H1 (cell line): ENCODE results near the gene TMX2. TPM values are rescaled to one million over a fixed set of nuclear protein-coding genes. Genes with fewer than 3 reads are reported as not detected.
A peak's percentile ranks its signal among the peaks of the same experiment; 100 is the strongest.

ENCODE experiments used
- BCL11A ChIP-seq, 2 experiments: IDR thresholded peaks; one replicate each; pipeline ENCODE4 v1.6.1; 2011; ENCODE audit warnings: low read depth in 2 of 2, low read length in 2 of 2, mild to moderate bottlenecking in 2 of 2
- CHD1 ChIP-seq: IDR thresholded peaks from 2 replicates; pipeline ENCODE4 v1.6.1; 2012; ENCODE audit warnings: low read depth, low read length, improper control_type of control experiment
- CREB1 ChIP-seq: IDR thresholded peaks from 2 replicates; pipeline ENCODE4 v1.6.1; 2012; ENCODE audit warnings: inconsistent platforms
- EZH2 ChIP-seq: fragments of 200-600 bp; sonication (generic); IDR thresholded peaks from 2 replicates; pipeline ENCODE4 v1.7.1; 2012; ENCODE audit warnings: low read depth, mild to moderate bottlenecking, moderate library complexity, low read length, inconsistent platforms; ENCODE audit not compliant: severe bottlenecking
- GABPA ChIP-seq: IDR thresholded peaks from 2 replicates; pipeline ENCODE4 v1.6.1; 2011; ENCODE audit warnings: mild to moderate bottlenecking, low read length, moderate library complexity, borderline replicate concordance; ENCODE audit not compliant: insufficient read depth
- HDAC2 ChIP-seq, 2 experiments: fragments of 300-600 bp in 1 of 2; sonication (generic) in 1 of 2; IDR thresholded peaks; 2 replicates each; pipeline ENCODE4 v1.6.1; 2011 to 2012; ENCODE audit warnings: low read depth in 2 of 2, low read length in 2 of 2, mild to moderate bottlenecking in 2 of 2, moderate library complexity in 2 of 2, borderline replicate concordance in 1 of 2, inconsistent platforms in 1 of 2
- KDM4A ChIP-seq: IDR thresholded peaks from one replicate; pipeline ENCODE4 v1.7.1; 2012; ENCODE audit warnings: low read depth, mild to moderate bottlenecking, moderate library complexity, low read length, inconsistent platforms; ENCODE audit not compliant: severe bottlenecking
- NRF1 ChIP-seq: IDR thresholded peaks from 2 replicates; pipeline ENCODE4 v1.6.1; 2011; ENCODE audit warnings: mild to moderate bottlenecking, low read depth, low read length, improper control_type of control experiment
- RNF2 ChIP-seq: fragments of 200-900, 300-1000 bp; sonication (generic); IDR thresholded peaks from 2 replicates; pipeline ENCODE4 v1.7.1; 2016; ENCODE audit warnings: borderline replicate concordance, low read depth, mild to moderate bottlenecking, antibody characterized with exemption, low read length; ENCODE audit not compliant: poor library complexity, severe bottlenecking; ENCODE audit errors: missing control alignments
- SP4 ChIP-seq: IDR thresholded peaks from 2 replicates; pipeline ENCODE4 v1.6.1; 2012; ENCODE audit warnings: low read length, inconsistent platforms
- SUZ12 ChIP-seq: fragments of 200-600 bp; sonication (generic); IDR thresholded peaks from 2 replicates; pipeline ENCODE4 v1.6.1; 2012; ENCODE audit warnings: mild to moderate bottlenecking, inconsistent platforms, low read length, moderate library complexity, mixed read lengths
- TAF1 ChIP-seq: IDR thresholded peaks from 2 replicates; pipeline ENCODE4 v1.6.1; 2011; ENCODE audit warnings: mild to moderate bottlenecking, low read depth, low read length
- ZNF274 ChIP-seq: IDR thresholded peaks from 2 replicates; pipeline ENCODE4 v1.7.0; 2012; ENCODE audit warnings: low read length, borderline replicate concordance; ENCODE audit errors: extremely low read depth
- polyA plus RNA-seq, 7 experiments: library from polyadenylated mRNA; depleted of rRNA in 3 of 7; stranded (reverse) in 5 of 7; unstranded in 2 of 7; fragments of >200 nt in 5 of 7; fragments of 200-250 nt in 2 of 7; gene quantifications; 1 replicate in 5 of 7; 2 replicates in 1 of 7; 4 replicates in 1 of 7; pipeline versions ENCODE4 v1.2.1 to v1.2.3, GENCODE V29; 2011 to 2013; ENCODE audit warnings: missing spikeins in 2 of 7, mixed read lengths in 2 of 7
- total RNA-seq: library from RNA; stranded (reverse); fragmentation: NEBNext Ultra II Directional; extraction: Animal tissue kit (Norgen Biotek cat#: 25700); gene quantifications from 2 replicates; pipeline ENCODE4 v1.2.1, GENCODE V29; 2021
- TF ChIP-seq, protein P1 (sequence below), 3 experiments: IDR thresholded peaks; 1 replicate in 2 of 3; 2 replicates in 1 of 3; pipeline versions ENCODE4 v1.5.1 to v1.6.1; 2011; ENCODE audit warnings: low read length in 3 of 3, mild to moderate bottlenecking in 3 of 3, inconsistent platforms in 2 of 3, low read depth in 1 of 3, moderate library complexity in 1 of 3; ENCODE audit not compliant: insufficient read depth in 1 of 3; ENCODE audit errors: control extremely low read depth in 1 of 3
- TF ChIP-seq, protein P2 (sequence below): IDR thresholded peaks from 2 replicates; pipeline ENCODE4 v1.6.1; 2011; ENCODE audit warnings: low read length, improper control_type of control experiment
- TF ChIP-seq, protein P3 (sequence below): IDR thresholded peaks from 2 replicates; pipeline ENCODE4 v1.6.1; 2012; ENCODE audit warnings: inconsistent platforms
- TF ChIP-seq, protein P4 (sequence below): IDR thresholded peaks from 2 replicates; pipeline ENCODE4 v1.6.1; 2012; ENCODE audit warnings: inconsistent platforms

The TMX2 gene
- total and polyA plus RNA-seq, 2 of the 8 experiments (the other 6 are each of a cell fraction or from before 2014, with no cell fraction given), result 70.4 to 100.0 TPM

DNA sequence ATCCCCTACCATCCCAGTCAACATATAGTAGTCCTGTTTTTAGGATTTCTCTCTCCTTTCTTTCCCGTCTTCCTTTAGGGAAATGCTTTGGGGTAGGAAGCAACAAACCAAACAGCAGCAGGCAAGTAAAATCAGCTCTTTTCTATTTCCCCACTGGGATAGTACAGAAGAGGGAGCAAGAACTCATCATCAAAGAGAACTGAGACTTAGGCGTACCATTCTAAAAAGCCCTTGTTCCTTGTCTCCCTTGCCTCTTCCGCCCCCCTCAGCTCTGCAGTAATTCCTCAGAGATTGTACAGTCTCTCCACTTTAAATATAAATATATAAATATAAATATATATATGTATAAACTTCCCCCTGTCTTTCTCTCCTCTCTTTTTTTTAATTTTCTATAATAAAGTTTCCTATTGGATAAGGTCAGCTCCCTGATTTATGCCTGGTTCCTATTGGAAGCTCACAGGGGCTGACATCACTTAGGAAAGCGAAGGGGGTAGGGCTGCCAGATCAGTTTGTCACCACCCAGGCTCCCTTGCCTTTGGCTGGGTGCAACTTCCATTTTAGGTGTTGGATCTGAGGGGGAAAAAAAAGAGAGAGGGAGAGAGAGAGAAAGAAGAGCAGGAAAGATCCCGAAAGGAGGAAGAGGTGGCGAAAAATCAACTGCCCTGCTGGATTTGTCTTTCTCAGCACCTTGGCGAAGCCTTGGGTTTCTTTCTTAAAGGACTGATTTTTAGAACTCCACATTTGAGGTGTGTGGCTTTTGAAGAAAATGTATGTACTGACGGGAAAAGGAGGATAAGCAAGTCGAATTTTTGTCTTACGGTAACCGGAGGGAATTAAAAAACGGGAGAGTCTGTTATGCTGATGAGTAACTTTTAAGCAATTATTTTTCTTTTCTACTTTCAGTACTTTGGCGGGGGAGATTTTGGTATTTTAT is 49.2 kb downstream of the TMX2 start, which contains the start of gene CTNND1 (continued):
- peak; percentile 70; the same call in 1 of the 2 replicates for TF ChIP-seq CHD1
- no peak for TF ChIP-seq SP4
- TF ChIP-seq, protein P1, sequence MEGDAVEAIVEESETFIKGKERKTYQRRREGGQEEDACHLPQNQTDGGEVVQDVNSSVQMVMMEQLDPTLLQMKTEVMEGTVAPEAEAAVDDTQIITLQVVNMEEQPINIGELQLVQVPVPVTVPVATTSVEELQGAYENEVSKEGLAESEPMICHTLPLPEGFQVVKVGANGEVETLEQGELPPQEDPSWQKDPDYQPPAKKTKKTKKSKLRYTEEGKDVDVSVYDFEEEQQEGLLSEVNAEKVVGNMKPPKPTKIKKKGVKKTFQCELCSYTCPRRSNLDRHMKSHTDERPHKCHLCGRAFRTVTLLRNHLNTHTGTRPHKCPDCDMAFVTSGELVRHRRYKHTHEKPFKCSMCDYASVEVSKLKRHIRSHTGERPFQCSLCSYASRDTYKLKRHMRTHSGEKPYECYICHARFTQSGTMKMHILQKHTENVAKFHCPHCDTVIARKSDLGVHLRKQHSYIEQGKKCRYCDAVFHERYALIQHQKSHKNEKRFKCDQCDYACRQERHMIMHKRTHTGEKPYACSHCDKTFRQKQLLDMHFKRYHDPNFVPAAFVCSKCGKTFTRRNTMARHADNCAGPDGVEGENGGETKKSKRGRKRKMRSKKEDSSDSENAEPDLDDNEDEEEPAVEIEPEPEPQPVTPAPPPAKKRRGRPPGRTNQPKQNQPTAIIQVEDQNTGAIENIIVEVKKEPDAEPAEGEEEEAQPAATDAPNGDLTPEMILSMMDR (IDR thresholded peaks at IDR 0.05; ENCODE audit: control extremely low read depth in 1 of 3, insufficient read depth in 1 of 3, low read depth in 1 of 3, low read length in 3 of 3), result no peak
- TF ChIP-seq, protein P2, sequence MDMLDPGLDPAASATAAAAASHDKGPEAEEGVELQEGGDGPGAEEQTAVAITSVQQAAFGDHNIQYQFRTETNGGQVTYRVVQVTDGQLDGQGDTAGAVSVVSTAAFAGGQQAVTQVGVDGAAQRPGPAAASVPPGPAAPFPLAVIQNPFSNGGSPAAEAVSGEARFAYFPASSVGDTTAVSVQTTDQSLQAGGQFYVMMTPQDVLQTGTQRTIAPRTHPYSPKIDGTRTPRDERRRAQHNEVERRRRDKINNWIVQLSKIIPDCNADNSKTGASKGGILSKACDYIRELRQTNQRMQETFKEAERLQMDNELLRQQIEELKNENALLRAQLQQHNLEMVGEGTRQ, result no peak
- TF ChIP-seq, protein P3, sequence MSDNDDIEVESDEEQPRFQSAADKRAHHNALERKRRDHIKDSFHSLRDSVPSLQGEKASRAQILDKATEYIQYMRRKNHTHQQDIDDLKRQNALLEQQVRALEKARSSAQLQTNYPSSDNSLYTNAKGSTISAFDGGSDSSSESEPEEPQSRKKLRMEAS, result no peak
- TF ChIP-seq, protein P4, sequence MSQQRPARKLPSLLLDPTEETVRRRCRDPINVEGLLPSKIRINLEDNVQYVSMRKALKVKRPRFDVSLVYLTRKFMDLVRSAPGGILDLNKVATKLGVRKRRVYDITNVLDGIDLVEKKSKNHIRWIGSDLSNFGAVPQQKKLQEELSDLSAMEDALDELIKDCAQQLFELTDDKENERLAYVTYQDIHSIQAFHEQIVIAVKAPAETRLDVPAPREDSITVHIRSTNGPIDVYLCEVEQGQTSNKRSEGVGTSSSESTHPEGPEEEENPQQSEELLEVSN, result no peak
- TF ChIP-seq NRF1, result no peak
- TF ChIP-seq SUZ12, result no peak
- peak; percentile 93 for TF ChIP-seq TAF1
- TF ChIP-seq EZH2, result no peak
- no peak for TF ChIP-seq BCL11A (IDR thresholded peaks at IDR 0.05; ENCODE audit: low read depth in 2 of 2, low read length in 2 of 2)
- TF ChIP-seq GABPA, result no peak
- TF ChIP-seq RNF2, result no peak
- TF ChIP-seq HDAC2 (IDR thresholded peaks at IDR 0.05; ENCODE audit: borderline replicate concordance in 1 of 2, low read depth in 2 of 2, low read length in 2 of 2), result no peak
- TF ChIP-seq CREB1, result peak; percentile 54; the same call in 1 of the 2 replicates
- TF ChIP-seq KDM4A, result no peak
- no peak for TF ChIP-seq ZNF274
